Measurements from ENCODE around the gene EMCN. TPM values are rescaled to one million over a fixed set of nuclear protein-coding genes. Genes with fewer than 3 reads are reported as not detected.

Gene EMCN
- total RNA-seq, 2 experiments from 2014 or later = not detected

DNA sequence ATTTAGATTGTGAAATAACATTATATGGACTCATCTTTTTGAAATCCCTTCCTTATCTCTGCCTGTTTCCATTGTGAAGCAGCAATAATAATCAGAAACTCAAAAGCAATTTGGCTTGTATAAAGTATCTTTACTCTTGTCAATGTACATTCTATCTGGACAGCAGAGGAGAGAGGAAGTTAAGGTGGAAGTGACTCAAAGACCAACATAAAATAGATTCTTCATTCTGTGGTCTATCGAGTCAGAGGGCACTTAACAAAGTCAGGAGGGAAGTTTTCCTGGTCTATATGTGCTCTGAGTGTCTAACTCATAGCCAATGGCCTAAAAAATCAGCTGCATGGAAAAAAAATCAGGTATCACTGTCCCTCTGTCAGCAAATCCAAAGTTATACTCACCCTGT, 155.5 kb downstream of the EMCN start:
- Mint-ChIP-seq H3K4me3 (no peak overlapping the region), H3K27me3 (peaks cover 4% of the 10 kb centered on the region), H3K36me3 (ENCODE audit: low read depth) (no peaks in the 10 kb centered on the region), H3K9me3 (peaks cover 7% of the 10 kb centered on the region), H3K4me1 (ENCODE audit: low read depth) (no peaks in the 10 kb centered on the region), H3K27ac (no peak overlapping the region)
- DNase-seq = no peak
- intact Hi-C loops (cut with micrococcal nuclease) = no loop called here
- ChIA-PET POLR2A (no interaction called here), CTCF (interaction anchor here (0.9 kb wide), 1 partner anchor 14 kb away, joined by 3 read pairs; no protein-coding TSS in a partner anchor)
- no peak for ATAC-seq
- TF ChIP-seq CTCF (IDR thresholded peaks at IDR 0.05) = no peak

- ATAC-seq = no peak
- no peak for DNase-seq
- no peak overlapping the region for H3K4me3 Mint-ChIP-seq
- H3K4me1 Mint-ChIP-seq (ENCODE audit: low read depth) = no peaks in the 10 kb centered on the region
- ChIA-PET POLR2A (no interaction called here), CTCF (interaction anchor here (0.9 to 1.1 kb wide), 2 partner anchors 15 to 268 kb away, joined by 3 read pairs; no protein-coding TSS in a partner anchor)
- no peak for TF ChIP-seq CTCF (IDR thresholded peaks at IDR 0.05)
- no peak overlapping the region for H3K27ac Mint-ChIP-seq
- peaks cover 12% of the 10 kb centered on the region for H3K9me3 Mint-ChIP-seq
- H3K36me3 Mint-ChIP-seq (ENCODE audit: low read depth) = no peaks in the 10 kb centered on the region
- intact Hi-C loops (cut with micrococcal nuclease) = no loop called here
- H3K27me3 Mint-ChIP-seq = peaks cover 4% of the 10 kb centered on the region
These were observed 156.5 kb downstream of the EMCN start for GRCh38 chr4:100361336-100361735.

GRCh38 chr4:100360211-100360610, 157.6 kb downstream of the EMCN start:
- H3K4me3 Mint-ChIP-seq = no peak overlapping the region

DNA sequence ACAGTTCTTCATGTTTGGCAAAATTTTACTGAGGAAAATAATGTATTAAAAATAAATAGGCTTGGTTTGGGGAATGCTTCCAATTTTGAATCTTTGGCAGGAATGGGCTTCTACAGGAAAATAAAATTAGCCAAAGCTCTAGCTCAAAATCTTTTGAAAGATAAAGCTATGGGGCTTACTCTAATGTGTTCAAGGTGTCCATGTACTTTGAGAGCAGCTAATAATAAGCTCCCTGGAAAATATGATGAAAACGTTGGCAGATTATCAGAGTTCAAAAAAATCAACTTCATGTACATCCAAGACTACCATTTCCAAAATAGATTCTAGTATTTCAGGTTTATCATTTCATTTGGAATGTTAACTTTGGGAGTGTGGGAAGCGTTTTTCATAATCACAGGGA, 158.4 kb downstream of the EMCN start:
- H3K36me3 Mint-ChIP-seq (ENCODE audit: low read depth) = no peaks in the 10 kb centered on the region
- no peaks in the 10 kb centered on the region for H3K4me1 Mint-ChIP-seq (ENCODE audit: low read depth)
- DNase-seq = no peak
- intact Hi-C loops (cut with micrococcal nuclease) = no loop called here
- POLR2A ChIA-PET = no interaction called here
- H3K9me3 Mint-ChIP-seq = peaks cover 12% of the 10 kb centered on the region
- no peak overlapping the region for H3K4me3 Mint-ChIP-seq
- ATAC-seq = no peak
- no peak overlapping the region for H3K27ac Mint-ChIP-seq
- no peak for TF ChIP-seq CTCF (IDR thresholded peaks at IDR 0.05)
- CTCF ChIA-PET = interaction anchor here (0.9 kb wide), 1 partner anchor 13 kb away, joined by 3 read pairs; no protein-coding TSS in a partner anchor
- peaks cover 4% of the 10 kb centered on the region for H3K27me3 Mint-ChIP-seq

More at GRCh38 chr4:100360211-100360610, 157.6 kb downstream of the EMCN start:
- Mint-ChIP-seq H3K9me3 (peaks cover 12% of the 10 kb centered on the region), H3K27ac (no peak overlapping the region), H3K27me3 (peaks cover 4% of the 10 kb centered on the region), H3K4me1 (ENCODE audit: low read depth) (no peaks in the 10 kb centered on the region), H3K36me3 (ENCODE audit: low read depth) (no peaks in the 10 kb centered on the region)
- ChIA-PET POLR2A (no interaction called here), CTCF (interaction anchor here (0.9 kb wide), 1 partner anchor 12 kb away, joined by 3 read pairs; no protein-coding TSS in a partner anchor)
- DNase-seq (no peak), ATAC-seq (no peak)
- TF ChIP-seq CTCF (IDR thresholded peaks at IDR 0.05) = no peak
- intact Hi-C loops (cut with micrococcal nuclease) = no loop called here

DNA sequence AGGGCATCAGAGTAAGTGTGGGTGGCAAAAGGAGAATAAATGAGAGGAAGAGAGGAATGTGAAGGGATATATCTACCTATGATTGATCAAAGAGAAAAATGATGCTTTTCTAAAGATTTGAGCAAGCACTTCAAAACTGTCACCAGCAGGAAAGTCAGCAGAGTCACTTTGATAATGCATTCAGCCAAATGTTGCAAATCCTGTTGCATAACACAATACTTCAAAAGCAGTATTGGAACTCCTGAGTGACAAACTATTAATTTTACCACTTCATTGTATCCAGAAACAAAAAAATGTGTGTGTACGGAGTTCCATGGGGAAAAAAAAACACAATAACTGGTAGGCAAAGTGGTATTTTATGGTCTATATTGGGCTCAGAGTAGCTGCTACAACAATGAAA, 160.3 kb downstream of the EMCN start:
- peaks cover 12% of the 10 kb centered on the region for H3K9me3 Mint-ChIP-seq
- no peak for DNase-seq
- POLR2A ChIA-PET = no interaction called here
- intact Hi-C loops (cut with micrococcal nuclease) = no loop called here
- CTCF ChIA-PET = interaction anchor here (0.8 kb wide), 1 partner anchor 479 kb away, joined by 3 read pairs; no protein-coding TSS in a partner anchor
- H3K27me3 Mint-ChIP-seq = peaks cover 3% of the 10 kb centered on the region
- H3K4me1 Mint-ChIP-seq (ENCODE audit: low read depth) = no peaks in the 10 kb centered on the region
- no peak for TF ChIP-seq CTCF (IDR thresholded peaks at IDR 0.05)
- H3K4me3 Mint-ChIP-seq = no peak overlapping the region
- no peak overlapping the region for H3K27ac Mint-ChIP-seq
- no peaks in the 10 kb centered on the region for H3K36me3 Mint-ChIP-seq (ENCODE audit: low read depth)
- ATAC-seq = no peak
